BE2C (cell line): Measurements from ENCODE around the gene SLC12A1.

ENCODE experiments used
- DNase-seq: peaks from one replicate; pipeline ENCODE4 v3.0.0-alpha.2; 2020
- H3K27me3 ChIP-seq: fragments of 250-450 bp; sonication (Bioruptor Pico); 2 replicates; pipeline ENCODE4 v1.5.1; 2020; ENCODE audit warnings: mild to moderate bottlenecking
- H3K36me3 ChIP-seq: fragments of 250-450 bp; sonication (Bioruptor Pico); 2 replicates; pipeline ENCODE4 v1.5.1; 2020; ENCODE audit warnings: mild to moderate bottlenecking
- H3K4me1 ChIP-seq: fragments of 250-450 bp; sonication (Bioruptor Pico); 2 replicates; pipeline ENCODE4 v1.5.1; 2020
- H3K4me3 ChIP-seq: 2 replicates; pipeline ENCODE4 v1.5.1; 2011; ENCODE audit warnings: low read depth, low read length
- H3K9me3 ChIP-seq: fragments of 250-450 bp; sonication (Bioruptor Pico); 2 replicates; pipeline ENCODE4 v1.5.1; 2020
- TF ChIP-seq, protein P1 (sequence below): IDR thresholded peaks from 2 replicates; pipeline ENCODE4 v1.5.1; 2012; ENCODE audit warnings: mild to moderate bottlenecking, low read depth, low read length

SLC12A1 gene

DNA sequence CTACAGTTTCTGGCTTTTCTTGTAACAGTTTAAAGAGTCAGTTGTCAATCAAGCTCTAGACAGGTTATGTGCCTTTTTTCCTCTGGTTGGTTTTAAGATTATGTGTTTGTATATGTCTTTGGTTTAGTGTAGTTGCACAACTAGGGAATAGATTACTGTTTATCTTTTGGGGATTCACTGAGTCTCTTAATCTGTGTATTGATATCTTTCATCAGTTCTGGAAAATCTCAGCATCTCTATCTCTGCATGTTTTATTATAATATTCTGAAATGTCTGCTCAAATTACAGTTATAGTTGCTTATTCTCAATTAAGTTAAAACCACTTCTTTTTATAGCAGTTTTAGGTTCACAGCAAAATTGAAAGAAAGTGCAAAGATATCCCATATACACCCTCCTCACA lies 139.4 kb downstream of the SLC12A1 start:
- Histone ChIP-seq H3K9me3 (no peaks in the 10 kb centered on the region), H3K36me3 (peaks cover 21% of the 10 kb centered on the region), H3K4me1 (no peaks in the 10 kb centered on the region), H3K27me3 (no peaks in the 10 kb centered on the region), H3K4me3 (no peak overlapping the region)
- TF ChIP-seq, protein P1, sequence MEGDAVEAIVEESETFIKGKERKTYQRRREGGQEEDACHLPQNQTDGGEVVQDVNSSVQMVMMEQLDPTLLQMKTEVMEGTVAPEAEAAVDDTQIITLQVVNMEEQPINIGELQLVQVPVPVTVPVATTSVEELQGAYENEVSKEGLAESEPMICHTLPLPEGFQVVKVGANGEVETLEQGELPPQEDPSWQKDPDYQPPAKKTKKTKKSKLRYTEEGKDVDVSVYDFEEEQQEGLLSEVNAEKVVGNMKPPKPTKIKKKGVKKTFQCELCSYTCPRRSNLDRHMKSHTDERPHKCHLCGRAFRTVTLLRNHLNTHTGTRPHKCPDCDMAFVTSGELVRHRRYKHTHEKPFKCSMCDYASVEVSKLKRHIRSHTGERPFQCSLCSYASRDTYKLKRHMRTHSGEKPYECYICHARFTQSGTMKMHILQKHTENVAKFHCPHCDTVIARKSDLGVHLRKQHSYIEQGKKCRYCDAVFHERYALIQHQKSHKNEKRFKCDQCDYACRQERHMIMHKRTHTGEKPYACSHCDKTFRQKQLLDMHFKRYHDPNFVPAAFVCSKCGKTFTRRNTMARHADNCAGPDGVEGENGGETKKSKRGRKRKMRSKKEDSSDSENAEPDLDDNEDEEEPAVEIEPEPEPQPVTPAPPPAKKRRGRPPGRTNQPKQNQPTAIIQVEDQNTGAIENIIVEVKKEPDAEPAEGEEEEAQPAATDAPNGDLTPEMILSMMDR = no peak
- DNase-seq = no peak

DNA sequence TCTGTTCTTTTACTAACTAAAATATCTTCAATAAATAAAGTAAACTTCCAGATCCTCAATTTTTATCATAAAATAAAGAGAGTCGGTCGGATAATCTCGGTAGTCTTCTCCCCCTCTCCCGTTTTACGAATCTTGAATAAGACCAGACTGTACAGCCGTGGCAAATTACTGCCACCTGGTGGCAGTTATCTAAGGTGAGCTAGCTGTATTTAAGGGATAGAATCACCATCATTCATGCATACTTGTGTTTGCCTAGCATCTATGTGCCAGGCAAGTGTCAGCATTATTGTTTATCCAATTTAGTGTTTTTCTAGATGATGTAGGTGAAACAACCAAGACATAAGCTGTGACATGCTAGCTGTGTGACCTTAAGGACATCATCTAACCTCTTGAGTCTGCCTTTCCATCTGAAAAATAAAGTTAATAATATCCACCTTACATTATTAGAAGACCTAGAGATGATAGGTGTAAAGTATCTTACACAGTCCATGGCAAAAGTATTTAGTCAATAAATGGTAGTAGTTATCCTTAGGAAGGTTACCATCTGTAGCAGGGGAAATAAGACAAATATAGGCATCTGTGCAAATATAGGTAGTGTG lies 146.5 kb downstream of the SLC12A1 start:
- Histone ChIP-seq H3K27me3 (no peaks in the 10 kb centered on the region), H3K9me3 (no peaks in the 10 kb centered on the region), H3K4me3 (peak overlapping the region; percentile 15; the same call in 1 of the 2 replicates), H3K4me1 (no peaks in the 10 kb centered on the region), H3K36me3 (no peaks in the 10 kb centered on the region)
- DNase-seq = peak; percentile 72
- TF ChIP-seq, protein P1 = peak; percentile 94
